Upper lobe of right lung (tissue), 1 donor: ENCODE data around the gene PKD1L1. TPM values are rescaled to one million over a fixed set of nuclear protein-coding genes. Genes with fewer than 3 reads are reported as not detected.
"Not testable (repeated sequence)": the region's sequence is repeated elsewhere in the genome, so short reads cannot be mapped to it uniquely, and the experiment has no call there.

Experiments
- ATAC-seq: fragments of 200-7000 bp; cut with Tn5 transposase; one replicate; pipeline ENCODE4 v1.9.1; 2020; ENCODE audit warnings: mild to moderate bottlenecking, moderate library complexity
- DNase-seq: peaks from one replicate; pipeline ENCODE4 v3.0.0-alpha.2; 2020
- H3K27ac ChIP-seq: fragments of 200-600 bp; one replicate; pipeline ENCODE4 v1.8.0; 2022
- H3K27me3 ChIP-seq: fragments of 200-600 bp; one replicate; pipeline ENCODE4 v1.8.0; 2022; ENCODE audit warnings: mild to moderate bottlenecking
- H3K36me3 ChIP-seq: fragments of 200-600 bp; one replicate; pipeline ENCODE4 v1.8.0; 2022
- H3K4me1 ChIP-seq: fragments of 200-600 bp; one replicate; pipeline ENCODE4 v1.8.0; 2022
- H3K4me3 ChIP-seq: fragments of 200-600 bp; one replicate; pipeline ENCODE4 v1.8.0; 2022; ENCODE audit warnings: mild to moderate bottlenecking
- H3K9me3 ChIP-seq: fragments of 200-600 bp; one replicate; pipeline ENCODE4 v1.8.0; 2022
- CTCF ChIP-seq: fragments of 200-600 bp; IDR thresholded peaks from one replicate; pipeline ENCODE4 v1.8.0; 2022; ENCODE audit warnings: antibody characterized with exemption
- intact Hi-C: fragments of 100-400 bp; cut with DNase I; formaldehyde crosslinking; loops from one replicate; pipeline ENCODE4 v1.11.0; 2022
- total RNA-seq: library from RNA; stranded (reverse); fragmentation: NEBNext Ultra II Directional; extraction: Animal tissue kit (Norgen Biotek cat#: 25700); gene quantifications from one replicate; pipeline ENCODE4 v1.2.1, GENCODE V29; 2021
- donor health status: DM: no; HTN: yes; CAD: no; lungs with severe emphysema.

PKD1L1 gene
- total RNA-seq, 1 donor from 2014 or later: 1.0 TPM

DNA sequence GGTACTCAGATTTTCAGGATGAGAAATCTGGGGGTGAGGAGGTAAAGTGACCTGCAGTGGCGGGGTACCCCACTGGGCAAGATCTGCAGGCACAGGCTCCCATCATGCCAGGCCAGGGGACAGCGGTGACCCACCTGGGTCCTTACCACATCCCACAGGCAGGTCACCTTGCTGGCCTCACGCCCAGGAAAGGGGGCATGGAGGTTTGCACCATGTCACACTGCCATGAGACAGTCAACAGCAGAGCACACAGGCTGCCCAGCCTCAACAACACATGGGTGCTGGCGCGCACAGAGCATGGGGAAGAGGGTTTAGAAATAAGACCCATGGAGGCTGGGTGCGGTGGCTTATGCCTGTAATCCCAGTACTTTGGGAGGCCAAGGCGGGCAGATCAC, 914 bp downstream of the PKD1L1 start:
- Histone ChIP-seq H3K4me1 (peaks cover 15% of the 10 kb centered on the region), H3K4me3 (no peak overlapping the region), H3K9me3 (no peaks in the 10 kb centered on the region), H3K36me3 (no peaks in the 10 kb centered on the region), H3K27ac (no peak overlapping the region), H3K27me3 (no peaks in the 10 kb centered on the region)
- intact Hi-C loops: no loop called here
- no peak for ATAC-seq
- DNase-seq: no peak
- no peak for TF ChIP-seq CTCF

- DNase-seq: no peak
- peaks cover 18% of the 10 kb centered on the region for H3K4me1 ChIP-seq
- H3K36me3 ChIP-seq: no peaks in the 10 kb centered on the region
- H3K27ac ChIP-seq: no peak overlapping the region
- intact Hi-C loops: no loop called here
- no peak overlapping the region for H3K4me3 ChIP-seq
- TF ChIP-seq CTCF: no peak
- no peaks in the 10 kb centered on the region for H3K27me3 ChIP-seq
- H3K9me3 ChIP-seq: no peaks in the 10 kb centered on the region
- no peak for ATAC-seq
Measured at GRCh38 chr7:47946581-47947354, 1.5 kb downstream of the PKD1L1 start.

- no peaks in the 10 kb centered on the region for H3K27me3 ChIP-seq
- ATAC-seq: peak; percentile 59
- no peak overlapping the region for H3K4me3 ChIP-seq
- intact Hi-C loops: no loop called here
- H3K4me1 ChIP-seq: peaks cover 20% of the 10 kb centered on the region
- DNase-seq: peak; percentile 85
- H3K36me3 ChIP-seq: no peaks in the 10 kb centered on the region
- peak; percentile 86 for TF ChIP-seq CTCF
- peak overlapping the region; percentile 30 for H3K27ac ChIP-seq
- no peaks in the 10 kb centered on the region for H3K9me3 ChIP-seq
Measured at GRCh38 chr7:47945261-47946015, 2.8 kb downstream of the PKD1L1 start.

DNA sequence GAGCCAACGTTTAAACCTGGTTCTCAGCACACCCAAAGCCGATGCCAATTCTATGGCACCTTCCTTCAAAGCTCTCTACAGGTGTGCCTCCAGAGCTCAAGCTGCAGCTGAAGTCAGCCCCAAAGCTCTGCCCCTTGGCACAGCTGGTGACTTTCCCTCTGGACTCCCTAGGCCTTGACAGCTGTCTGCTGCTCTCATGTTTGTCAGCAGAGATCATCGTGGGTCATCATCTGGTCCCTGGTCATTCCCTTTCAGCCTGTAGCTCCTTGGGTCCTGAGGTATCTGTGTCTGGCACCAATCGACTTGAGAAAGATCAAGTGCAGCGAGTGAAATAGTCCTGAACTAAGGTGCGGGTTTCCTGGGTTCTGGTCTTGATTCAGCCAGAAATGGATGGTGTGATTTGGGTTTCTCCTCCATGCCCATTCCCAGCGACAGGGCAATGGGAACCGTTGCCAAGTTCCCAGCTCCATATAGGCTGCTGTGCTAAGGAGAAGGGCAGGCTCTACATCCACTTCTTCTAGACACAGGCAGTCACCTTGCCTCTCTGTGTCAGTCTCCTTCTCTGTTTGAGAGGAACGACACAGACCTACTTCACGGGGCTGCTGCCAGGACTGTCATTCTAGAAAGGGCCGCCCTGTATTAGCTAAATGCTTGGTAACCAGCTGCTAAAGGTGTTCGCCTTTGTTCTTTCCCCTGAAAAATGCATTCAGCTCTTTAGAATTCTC, 3.6 kb downstream of the PKD1L1 start:
- Histone ChIP-seq H3K27me3 (no peaks in the 10 kb centered on the region), H3K36me3 (no peaks in the 10 kb centered on the region), H3K9me3 (no peaks in the 10 kb centered on the region), H3K27ac (peak overlapping the region; percentile 25), H3K4me1 (peaks cover 25% of the 10 kb centered on the region), H3K4me3 (no peak overlapping the region)
- ATAC-seq (no peak), DNase-seq (no peak)
- intact Hi-C loops: no loop called here
- TF ChIP-seq CTCF: no peak

- no peaks in the 10 kb centered on the region for H3K36me3 ChIP-seq
- peaks cover 29% of the 10 kb centered on the region for H3K4me1 ChIP-seq
- DNase-seq: no peak
- ATAC-seq: no peak
- intact Hi-C loops: no loop called here
- no peaks in the 10 kb centered on the region for H3K27me3 ChIP-seq
- no peak for TF ChIP-seq CTCF
- H3K27ac ChIP-seq: no peak overlapping the region
- no peaks in the 10 kb centered on the region for H3K9me3 ChIP-seq
- no peak overlapping the region for H3K4me3 ChIP-seq
Measured at GRCh38 chr7:47943676-47944474, 4.4 kb downstream of the PKD1L1 start.

DNA sequence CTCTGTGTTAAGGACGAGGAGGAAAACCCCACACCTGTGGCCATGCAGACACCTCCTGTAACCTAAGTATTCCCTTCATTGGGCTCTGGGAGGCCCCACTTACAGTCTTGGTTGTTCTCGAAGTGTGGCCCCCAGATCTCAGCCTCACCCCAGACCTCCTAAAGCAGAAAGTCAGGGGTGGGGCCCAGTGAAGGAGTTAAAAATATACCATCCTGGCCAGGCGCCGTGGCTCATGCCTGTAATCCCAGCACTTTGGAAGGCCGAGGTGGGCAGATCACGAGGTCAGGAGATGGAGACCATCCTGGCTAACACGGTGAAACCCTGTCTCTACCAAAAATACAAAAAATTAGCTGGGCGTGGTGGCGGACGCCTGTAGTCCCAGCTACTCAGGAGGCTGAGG, 5.6 kb downstream of the PKD1L1 start:
- Histone ChIP-seq H3K27ac (peak overlapping the region; percentile 24), H3K4me1 (peaks cover 29% of the 10 kb centered on the region)
- H3K27me3 ChIP-seq, H3K36me3 ChIP-seq, H3K4me3 ChIP-seq, ATAC-seq, DNase-seq, H3K9me3 ChIP-seq, intact Hi-C loops: not testable (repeated sequence)
